GM12878 (cell line): ENCODE data around the gene PRSS37. TPM values are rescaled to one million over a fixed set of nuclear protein-coding genes. Genes with fewer than 3 reads are reported as not detected.

ENCODE experiments used
- CREM ChIP-seq: IDR thresholded peaks from 2 replicates; pipeline ENCODE4 v1.6.1; 2014; ENCODE audit warnings: antibody characterized with exemption, low read depth
- EED ChIP-seq: sonication (generic); IDR thresholded peaks from 2 replicates; pipeline ENCODE4 v1.6.1; 2016; ENCODE audit warnings: antibody characterized with exemption, low read depth
- EP300 ChIP-seq, 2 experiments: fragments of 150-350 bp in 1 of 2; IDR thresholded peaks; 2 replicates each; pipeline ENCODE4 v1.6.1; 2011 to 2012; ENCODE audit warnings: low read depth in 2 of 2, low read length in 2 of 2, borderline replicate concordance in 1 of 2, improper control_type of control experiment in 1 of 2, inconsistent platforms in 1 of 2; ENCODE audit not compliant: control insufficient read depth in 1 of 2
- FOXM1 ChIP-seq: IDR thresholded peaks from 2 replicates; pipeline ENCODE4 v1.6.1; 2012; ENCODE audit warnings: low read depth, mild to moderate bottlenecking, inconsistent platforms, low read length, moderate library complexity
- GABPA ChIP-seq: IDR thresholded peaks from 2 replicates; pipeline ENCODE4 v1.6.1; 2014; ENCODE audit warnings: antibody characterized with exemption, low read depth, mild to moderate bottlenecking, inconsistent platforms
- KLF5 ChIP-seq: fragments of 450-650 bp; IDR thresholded peaks from 2 replicates; pipeline ENCODE4 v1.6.1; 2014; ENCODE audit warnings: mild to moderate bottlenecking; ENCODE audit not compliant: partially characterized antibody
- LARP7 ChIP-seq: fragments of 450-650 bp; IDR thresholded peaks from 2 replicates; pipeline ENCODE4 v1.6.1; 2017; ENCODE audit warnings: mild to moderate bottlenecking
- MEF2A ChIP-seq: IDR thresholded peaks from 2 replicates; pipeline ENCODE4 v1.6.1; 2011; ENCODE audit warnings: low read depth, mild to moderate bottlenecking, low read length, moderate library complexity; ENCODE audit not compliant: insufficient read depth
- NBN ChIP-seq: fragments of 450-650 bp; IDR thresholded peaks from 2 replicates; pipeline ENCODE4 v1.6.1; 2016
- NFIC ChIP-seq: IDR thresholded peaks from 2 replicates; pipeline ENCODE4 v1.6.1; 2012; ENCODE audit warnings: low read depth, mild to moderate bottlenecking, inconsistent platforms, low read length, moderate library complexity
- NFXL1 ChIP-seq: fragments of 450-650 bp; IDR thresholded peaks from 2 replicates; pipeline ENCODE4 v1.6.1; 2017; ENCODE audit warnings: antibody characterized with exemption, mild to moderate bottlenecking, borderline replicate concordance
- NFYB ChIP-seq: IDR thresholded peaks from 2 replicates; pipeline ENCODE4 v1.6.1; 2011; ENCODE audit warnings: low read depth, mild to moderate bottlenecking, low read length, improper control_type of control experiment, moderate library complexity; ENCODE audit not compliant: insufficient read depth
- NRF1 ChIP-seq: conservative IDR thresholded peaks from 2 replicates; pipeline ENCODE4 v1.6.1; 2011; ENCODE audit warnings: mild to moderate bottlenecking, low read depth, low read length, improper control_type of control experiment
- PAX5 ChIP-seq: IDR thresholded peaks from 2 replicates; pipeline ENCODE4 v1.6.1; 2011; ENCODE audit warnings: low read depth, low read length, borderline replicate concordance
- PBX3 ChIP-seq: IDR thresholded peaks from 2 replicates; pipeline ENCODE4 v1.6.1; 2011; ENCODE audit warnings: mild to moderate bottlenecking, low read depth, low read length, moderate library complexity; ENCODE audit not compliant: insufficient replicate concordance
- POLR2AphosphoS2 ChIP-seq: IDR thresholded peaks from 2 replicates; pipeline ENCODE4 v1.6.1; 2011; ENCODE audit warnings: low read depth, mild to moderate bottlenecking, low read length, improper control_type of control experiment, moderate library complexity
- RAD51 ChIP-seq: fragments of 450-650 bp; IDR thresholded peaks from 2 replicates; pipeline ENCODE4 v1.6.1; 2016; ENCODE audit warnings: moderate library complexity, mild to moderate bottlenecking, inconsistent platforms
- RBBP5 ChIP-seq: fragments of 200-600 bp; sonication (generic); conservative IDR thresholded peaks from 2 replicates; pipeline ENCODE4 v1.6.1; 2016
- RFX5 ChIP-seq: IDR thresholded peaks from 2 replicates; pipeline ENCODE4 v1.6.1; 2011; ENCODE audit warnings: low read depth, low read length, improper control_type of control experiment
- TARDBP ChIP-seq: IDR thresholded peaks from 2 replicates; pipeline ENCODE4 v1.6.1; 2016; ENCODE audit warnings: borderline replicate concordance
- WRNIP1 ChIP-seq: IDR thresholded peaks from 2 replicates; pipeline ENCODE4 v1.6.1; 2011; ENCODE audit warnings: low read depth, low read length, improper control_type of control experiment, borderline replicate concordance
- ZNF24 ChIP-seq: fragments of 450-650 bp; IDR thresholded peaks from 2 replicates; pipeline ENCODE4 v1.6.1; 2017; ENCODE audit warnings: antibody characterized with exemption, mild to moderate bottlenecking
- polyA plus RNA-seq, 11 experiments: library from polyadenylated mRNA; depleted of rRNA in 4 of 11; unstranded in 6 of 11; stranded (reverse) in 5 of 11; fragments of >200 nt; fragmentation: Nextera tagmentation in 4 of 11; fragmentation: Illumina TruSeq in 1 of 11; extraction: Ambion mirVana in 4 of 11; extraction: Trizol in 1 of 11; gene quantifications; 1 replicate in 1 of 11; 2 replicates in 10 of 11; pipeline versions ENCODE4 v1.2.1 to v1.2.3, GENCODE V29; 2011 to 2016; ENCODE audit warnings: inconsistent platforms in 2 of 11, missing spikeins in 2 of 11, low read depth in 1 of 11
- total RNA-seq, 4 experiments: library from RNA; depleted of rRNA in 3 of 4; stranded (reverse); fragments of >200 nt in 3 of 4; fragmentation: Illumina TruSeq in 1 of 4; extraction: Trizol in 1 of 4; gene quantifications; 2 replicates each; pipeline versions ENCODE4 v1.2.1 to v1.2.3, GENCODE V29; 2013 to 2021
- TF ChIP-seq, protein P1 (sequence below): fragments of 450-650 bp; IDR thresholded peaks from 2 replicates; pipeline ENCODE4 v1.6.1; 2016; ENCODE audit warnings: mild to moderate bottlenecking
- TF ChIP-seq, protein P2 (sequence below): IDR thresholded peaks from 2 replicates; pipeline ENCODE4 v1.6.1; 2012; ENCODE audit warnings: low read depth, low read length, improper control_type of control experiment

PRSS37 gene
- total and polyA plus RNA-seq, 10 of the 15 experiments (the other 5 are each of a cell fraction or from before 2014, with no cell fraction given) = not detected

GRCh38 chr7:141872931-141873330, 31.6 kb upstream of the PRSS37 start (continued):
- no peak for TF ChIP-seq RFX5
- TF ChIP-seq MEF2A = peak; percentile 83
- TF ChIP-seq RAD51 = no peak
- TF ChIP-seq PAX5 = 0 out of 2 replicates have a peak, but pooled peaks have one; percentile 48
- TF ChIP-seq LARP7 = no peak
- TF ChIP-seq, protein P1, sequence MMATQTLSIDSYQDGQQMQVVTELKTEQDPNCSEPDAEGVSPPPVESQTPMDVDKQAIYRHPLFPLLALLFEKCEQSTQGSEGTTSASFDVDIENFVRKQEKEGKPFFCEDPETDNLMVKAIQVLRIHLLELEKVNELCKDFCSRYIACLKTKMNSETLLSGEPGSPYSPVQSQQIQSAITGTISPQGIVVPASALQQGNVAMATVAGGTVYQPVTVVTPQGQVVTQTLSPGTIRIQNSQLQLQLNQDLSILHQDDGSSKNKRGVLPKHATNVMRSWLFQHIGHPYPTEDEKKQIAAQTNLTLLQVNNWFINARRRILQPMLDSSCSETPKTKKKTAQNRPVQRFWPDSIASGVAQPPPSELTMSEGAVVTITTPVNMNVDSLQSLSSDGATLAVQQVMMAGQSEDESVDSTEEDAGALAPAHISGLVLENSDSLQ = no peak
- TF ChIP-seq TARDBP = no peak
- no peak for TF ChIP-seq ZNF24
- TF ChIP-seq NBN = no peak
- TF ChIP-seq NRF1 = no peak
- TF ChIP-seq FOXM1 = peak; percentile 68; the same call in 1 of the 2 replicates
- TF ChIP-seq KLF5 = no peak
- peak; percentile 51; the same call in 1 of the 2 replicates for TF ChIP-seq EED
- no peak for TF ChIP-seq WRNIP1
- no peak for TF ChIP-seq NFXL1
- no peak for TF ChIP-seq RBBP5
- no peak for TF ChIP-seq NFYB
- TF ChIP-seq POLR2AphosphoS2 = no peak
- TF ChIP-seq PBX3 = no peak
- no peak for TF ChIP-seq GABPA
- TF ChIP-seq, protein P2, sequence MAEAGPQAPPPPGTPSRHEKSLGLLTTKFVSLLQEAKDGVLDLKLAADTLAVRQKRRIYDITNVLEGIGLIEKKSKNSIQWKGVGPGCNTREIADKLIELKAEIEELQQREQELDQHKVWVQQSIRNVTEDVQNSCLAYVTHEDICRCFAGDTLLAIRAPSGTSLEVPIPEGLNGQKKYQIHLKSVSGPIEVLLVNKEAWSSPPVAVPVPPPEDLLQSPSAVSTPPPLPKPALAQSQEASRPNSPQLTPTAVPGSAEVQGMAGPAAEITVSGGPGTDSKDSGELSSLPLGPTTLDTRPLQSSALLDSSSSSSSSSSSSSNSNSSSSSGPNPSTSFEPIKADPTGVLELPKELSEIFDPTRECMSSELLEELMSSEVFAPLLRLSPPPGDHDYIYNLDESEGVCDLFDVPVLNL = no peak
- no peak for TF ChIP-seq EP300 (IDR thresholded peaks at IDR 0.05; ENCODE audit: borderline replicate concordance in 1 of 2, control insufficient read depth in 1 of 2, low read depth in 2 of 2, low read length in 2 of 2)
- TF ChIP-seq NFIC = peak; percentile 92; the same call in 1 of the 2 replicates
- TF ChIP-seq CREM = peak; percentile 48; the same call in 1 of the 2 replicates
- TF ChIP-seq, all 136 proteins: peak for 12
